ES-I3 (cell line): ENCODE data around the gene GIPR.

ENCODE experiments used
- H3K36me3 ChIP-seq: 2 replicates; pipeline ENCODE4 v1.6.1; 2013; ENCODE audit warnings: mild to moderate bottlenecking, low read length, control low read depth, moderate library complexity; ENCODE audit not compliant: insufficient read depth
- H3K4me1 ChIP-seq: 2 replicates; pipeline ENCODE4 v1.6.1; 2013; ENCODE audit warnings: mild to moderate bottlenecking, control low read depth, low read length; ENCODE audit not compliant: insufficient read depth
- H3K9ac ChIP-seq: 2 replicates; pipeline ENCODE4 v1.6.1; 2013; ENCODE audit warnings: low read depth, mild to moderate bottlenecking, low read length, moderate library complexity
- H3K9me3 ChIP-seq: 2 replicates; pipeline ENCODE4 v1.6.1; 2013; ENCODE audit warnings: mild to moderate bottlenecking, low read length, moderate library complexity; ENCODE audit not compliant: control insufficient read depth, insufficient read depth

GIPR gene

GRCh38 chr19:45641274-45642105 lies 26.5 kb upstream of the GIPR start:
- Histone ChIP-seq H3K9ac (peak overlapping the region; percentile 64), H3K9me3 (no peaks in the 10 kb centered on the region), H3K36me3 (no peaks in the 10 kb centered on the region), H3K4me1 (peaks cover 17% of the 10 kb centered on the region)

GRCh38 chr19:45643024-45643926 lies 24.7 kb upstream of the GIPR start:
- Histone ChIP-seq H3K9me3 (no peaks in the 10 kb centered on the region), H3K4me1 (peaks cover 12% of the 10 kb centered on the region), H3K9ac (peak overlapping the region; percentile 69), H3K36me3 (no peaks in the 10 kb centered on the region)

GRCh38 chr19:45643927-45644771 lies 23.9 kb upstream of the GIPR start:
- no peaks in the 10 kb centered on the region for H3K36me3 ChIP-seq
- H3K9me3 ChIP-seq = no peaks in the 10 kb centered on the region
- peaks cover 12% of the 10 kb centered on the region for H3K4me1 ChIP-seq
- H3K9ac ChIP-seq = peak overlapping the region; percentile 69; the same call in 1 of the 2 replicates

DNA sequence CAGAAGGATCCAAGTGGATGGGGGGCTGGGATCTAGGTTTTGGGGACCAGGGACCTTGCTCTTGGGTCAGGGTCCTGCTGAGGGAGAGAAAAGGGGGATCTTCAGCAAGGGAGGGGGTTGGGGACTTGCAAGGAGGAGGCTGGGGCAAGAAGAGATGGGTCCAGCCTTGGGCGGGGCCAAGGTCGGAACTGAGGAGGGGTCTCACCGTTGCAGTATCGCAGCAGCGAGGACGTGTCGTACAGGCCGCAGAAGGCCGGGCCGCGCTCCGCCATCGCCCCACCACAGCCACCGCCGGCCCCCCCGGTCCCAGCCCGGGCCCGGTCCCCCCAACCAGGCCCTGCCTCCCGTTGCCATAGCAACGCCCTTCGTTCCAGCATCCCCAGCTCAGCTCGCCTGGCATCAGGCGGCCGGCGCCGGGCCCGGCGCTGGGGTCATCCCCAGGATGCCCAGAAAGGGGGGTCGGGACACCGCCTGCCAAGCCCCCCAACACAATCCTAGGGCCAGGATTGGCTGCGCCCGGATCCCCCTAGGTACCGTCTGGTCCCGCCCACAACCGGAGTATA lies 22.9 kb upstream of the GIPR start:
- Histone ChIP-seq H3K9ac (peak overlapping the region; percentile 27; the same call in 1 of the 2 replicates), H3K4me1 (peaks cover 12% of the 10 kb centered on the region), H3K9me3 (no peaks in the 10 kb centered on the region), H3K36me3 (no peaks in the 10 kb centered on the region)

- Histone ChIP-seq H3K9me3 (no peaks in the 10 kb centered on the region), H3K4me1 (peaks cover 12% of the 10 kb centered on the region), H3K36me3 (no peaks in the 10 kb centered on the region), H3K9ac (peak overlapping the region; percentile 37; the same call in 1 of the 2 replicates)
These were observed 22.2 kb upstream of the GIPR start for GRCh38 chr19:45645631-45646344.

DNA sequence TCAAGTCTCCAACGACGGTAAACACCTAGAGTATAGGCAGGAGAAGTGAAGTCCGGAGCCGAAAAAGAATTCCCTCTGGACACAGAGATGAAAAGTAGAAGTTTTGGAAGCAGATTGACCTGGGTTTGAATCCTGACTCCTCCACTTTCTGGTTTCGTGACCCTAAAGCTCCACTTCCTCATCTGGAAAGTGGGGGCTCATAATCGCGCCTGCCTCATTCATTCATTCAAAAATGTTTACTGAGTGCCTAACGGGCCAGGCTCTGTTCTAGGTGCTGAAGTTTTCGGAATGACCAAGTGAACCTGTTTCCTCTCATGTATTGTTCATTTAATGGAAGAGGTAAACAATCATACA lies 21.7 kb upstream of the GIPR start:
- Histone ChIP-seq H3K36me3 (no peaks in the 10 kb centered on the region), H3K9me3 (no peaks in the 10 kb centered on the region), H3K4me1 (peaks cover 12% of the 10 kb centered on the region), H3K9ac (peak overlapping the region; percentile 37; the same call in 1 of the 2 replicates)

DNA sequence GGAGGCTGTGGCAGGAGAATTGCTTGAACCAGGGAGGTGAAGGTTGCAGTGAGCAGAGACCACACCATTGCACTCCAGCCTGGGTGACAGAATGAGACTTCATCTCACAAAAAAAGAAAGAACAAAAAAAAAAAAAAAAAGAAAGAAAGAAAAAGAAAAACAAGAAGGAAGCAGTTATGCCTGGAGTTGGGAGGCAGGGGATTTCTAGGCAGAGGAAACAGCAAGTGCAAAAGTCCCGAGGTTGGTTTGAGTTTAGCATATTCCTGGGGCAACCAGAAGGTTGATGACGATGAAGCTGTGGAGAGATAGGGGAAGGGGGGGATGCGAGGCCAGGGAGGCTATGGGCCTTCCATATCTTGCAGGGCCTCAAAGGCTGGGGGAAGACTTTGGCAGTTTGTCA lies 17.3 kb upstream of the GIPR start:
- H3K4me1 ChIP-seq = peaks cover 3% of the 10 kb centered on the region; the same call in 1 of the 2 replicates
- H3K9me3 ChIP-seq = no peaks in the 10 kb centered on the region
- H3K9ac ChIP-seq = no peak overlapping the region
- H3K36me3 ChIP-seq = no peaks in the 10 kb centered on the region

DNA sequence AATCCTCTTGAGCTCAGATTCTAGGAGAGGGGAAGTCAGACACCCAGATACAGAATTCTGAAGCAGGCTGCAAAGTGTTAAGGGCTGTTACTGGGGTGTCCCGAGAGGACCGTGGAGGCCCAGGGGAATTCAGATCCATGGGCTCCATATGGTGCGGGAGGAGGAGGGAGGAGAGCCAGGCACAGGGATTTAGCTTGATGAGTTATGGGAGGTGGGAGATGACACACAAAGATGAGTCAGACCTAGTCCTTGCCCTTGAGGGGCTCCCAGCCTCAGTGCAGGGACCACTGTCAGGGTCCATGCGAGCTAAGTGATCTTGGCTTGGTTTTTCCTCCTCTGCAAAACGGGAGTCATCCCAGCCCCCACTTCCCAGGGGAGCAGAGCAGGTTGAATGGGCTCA lies 14.4 kb upstream of the GIPR start:
- Histone ChIP-seq H3K9ac (no peak overlapping the region), H3K36me3 (no peaks in the 10 kb centered on the region), H3K4me1 (peaks cover 3% of the 10 kb centered on the region; the same call in 1 of the 2 replicates), H3K9me3 (no peaks in the 10 kb centered on the region)

DNA sequence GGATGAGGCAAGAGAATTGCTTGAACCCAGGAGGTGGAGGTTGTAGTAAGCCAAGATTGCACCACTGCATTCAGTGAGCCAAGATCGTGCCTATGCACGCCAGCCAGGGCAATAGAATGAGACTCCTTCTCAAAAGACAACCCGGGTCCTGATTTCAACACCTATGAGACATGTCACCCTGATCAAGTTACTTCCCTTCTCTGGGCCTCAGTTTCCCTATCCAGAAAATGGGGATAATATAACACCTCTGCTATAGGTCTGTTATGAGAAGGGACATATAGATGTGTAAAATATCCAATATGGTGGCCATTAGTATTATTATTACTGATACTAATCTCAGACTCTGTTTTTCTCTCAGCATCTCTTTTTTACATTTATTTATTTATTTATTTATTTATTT lies 12.9 kb upstream of the GIPR start:
- Histone ChIP-seq H3K9ac (no peak overlapping the region), H3K36me3 (no peaks in the 10 kb centered on the region)

DNA sequence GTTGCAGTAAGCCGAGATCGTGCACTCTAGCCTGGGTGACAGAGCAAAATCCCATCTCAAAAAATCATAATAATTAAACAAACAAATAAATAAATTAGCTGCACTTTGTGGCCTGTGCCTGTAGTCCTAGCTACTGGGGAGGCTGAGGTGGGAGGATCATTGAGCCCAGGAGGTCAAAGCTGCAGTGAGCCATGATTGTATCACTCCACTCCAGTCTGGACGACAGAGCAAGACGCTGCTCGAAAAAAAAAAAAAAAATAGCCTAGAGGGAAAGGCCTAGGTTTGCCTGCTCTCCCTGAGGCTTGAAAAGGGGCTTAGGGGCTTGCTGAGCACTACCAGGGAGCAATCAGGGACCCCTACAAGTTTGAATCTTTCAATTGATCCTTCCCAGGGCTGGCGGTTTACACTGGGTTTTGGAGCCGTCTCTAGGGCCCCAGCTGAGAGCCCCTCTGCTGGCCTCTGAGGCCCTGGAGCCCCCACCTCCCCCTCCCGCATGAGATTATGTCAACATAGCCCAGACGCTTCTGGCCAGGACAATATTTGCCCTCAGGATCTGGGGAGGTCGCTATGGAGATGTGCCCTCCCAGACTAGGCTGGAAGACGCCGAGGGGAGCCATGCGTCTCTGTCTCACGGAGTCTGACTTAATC lies 10.4 kb upstream of the GIPR start:
- H3K36me3 ChIP-seq = no peaks in the 10 kb centered on the region
- no peak overlapping the region for H3K9ac ChIP-seq
- peaks cover 3% of the 10 kb centered on the region; the same call in 1 of the 2 replicates for H3K4me1 ChIP-seq
- H3K9me3 ChIP-seq = no peaks in the 10 kb centered on the region

More for the DNA sequence above, 12.9 kb upstream of the GIPR start:
- H3K4me1 ChIP-seq = peaks cover 3% of the 10 kb centered on the region; the same call in 1 of the 2 replicates
- H3K9me3 ChIP-seq = no peaks in the 10 kb centered on the region

- Histone ChIP-seq H3K9me3 (no peaks in the 10 kb centered on the region), H3K9ac (no peak overlapping the region), H3K4me1 (no peaks in the 10 kb centered on the region), H3K36me3 (no peaks in the 10 kb centered on the region)
These were observed 8.8 kb upstream of the GIPR start for GRCh38 chr19:45659096-45659729.

- no peaks in the 10 kb centered on the region for H3K36me3 ChIP-seq
- no peak overlapping the region for H3K9ac ChIP-seq
- H3K9me3 ChIP-seq = no peaks in the 10 kb centered on the region
- H3K4me1 ChIP-seq = no peaks in the 10 kb centered on the region
These were observed 7.4 kb upstream of the GIPR start for GRCh38 chr19:45660636-45661035.
